Dermis blood vessel endothelial cell (primary cell): Measurements from ENCODE around the gene LPP. TPM values are rescaled to one million over a fixed set of nuclear protein-coding genes. Genes with fewer than 3 reads are reported as not detected.
"Not testable (repeated sequence)": the region's sequence is repeated elsewhere in the genome, so short reads cannot be mapped to it uniquely, and the experiment has no call there.

Experiments
- DNase-seq: peaks from one replicate; pipeline ENCODE4 v3.0.0; 2010
- total RNA-seq: library from RNA; depleted of rRNA; stranded (reverse); fragments of >200 nt; gene quantifications from 2 replicates; pipeline ENCODE4 v1.2.3, GENCODE V29; 2014

Gene LPP
- total RNA-seq, 1 donor from 2014 or later = 45.8 TPM

DNA sequence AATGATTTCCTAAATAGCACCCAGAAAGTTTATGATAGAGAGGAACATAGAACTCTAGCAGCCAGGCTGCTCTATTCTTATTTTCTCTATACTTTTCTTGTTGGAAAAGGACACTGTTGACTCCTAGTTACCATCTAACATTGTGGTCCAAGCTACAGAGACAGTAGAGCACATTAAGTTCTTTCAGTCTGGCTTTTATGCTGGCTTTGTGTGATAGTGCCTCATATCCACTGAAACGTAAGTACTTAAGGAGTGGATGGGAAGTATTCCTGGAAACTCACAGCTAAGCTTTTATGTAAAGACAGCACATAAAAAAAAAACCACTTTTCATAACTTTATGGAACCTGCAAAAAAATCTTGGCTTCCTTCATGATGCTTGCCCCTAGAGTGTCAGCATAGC is 537.7 kb downstream of the LPP start:
- no peak for DNase-seq

- no peak for DNase-seq
Measured at GRCh38 chr3:188692700-188693099, 538.7 kb downstream of the LPP start.

GRCh38 chr3:188693435-188693834 is 539.5 kb downstream of the LPP start:
- no peak for DNase-seq

DNA sequence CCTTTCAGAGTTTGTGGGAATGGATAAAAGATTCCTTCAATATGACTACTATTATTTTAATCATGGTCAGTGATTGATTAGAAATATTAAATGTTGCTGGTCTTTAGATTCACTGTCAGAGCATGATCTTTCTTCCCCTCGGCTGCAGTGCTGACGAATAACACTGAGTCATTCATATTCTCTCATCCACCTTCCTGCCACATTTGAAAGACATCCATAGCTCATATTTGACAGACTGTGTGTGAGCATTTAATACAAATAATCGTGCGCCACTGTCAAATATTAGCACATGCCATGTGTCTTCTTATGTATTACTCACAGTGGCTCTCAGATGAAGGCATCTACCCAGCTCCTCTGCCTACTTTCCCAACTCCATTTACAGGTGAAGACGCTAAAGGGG is 541.3 kb downstream of the LPP start:
- DNase-seq = peak; percentile 69

GRCh38 chr3:188697127-188697526 is 543.2 kb downstream of the LPP start:
- no peak for DNase-seq

DNA sequence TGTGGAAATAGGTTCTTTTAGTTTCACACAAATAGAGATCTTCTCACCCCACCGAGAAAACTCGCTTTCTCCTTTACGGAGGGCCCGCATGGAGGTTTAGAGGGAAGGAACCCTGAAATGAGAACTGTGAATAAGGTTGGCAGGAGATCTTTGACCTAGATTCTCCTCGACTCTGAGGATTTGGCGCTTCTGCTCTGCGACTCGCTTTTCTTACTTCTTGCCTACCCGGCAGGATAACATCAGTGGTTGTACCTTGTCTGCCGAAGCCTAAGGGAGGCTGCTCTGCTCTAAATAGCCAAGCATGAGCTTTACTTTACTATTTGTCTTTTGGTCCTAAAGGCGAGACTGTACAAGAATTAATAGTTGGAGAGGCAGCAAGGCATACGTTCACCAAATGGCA is 544.5 kb downstream of the LPP start:
- DNase-seq = no peak

GRCh38 chr3:188700501-188700900 is 546.5 kb downstream of the LPP start:
- no peak for DNase-seq

- DNase-seq = no peak
Measured at GRCh38 chr3:188700918-188701317, 547.0 kb downstream of the LPP start.

DNA sequence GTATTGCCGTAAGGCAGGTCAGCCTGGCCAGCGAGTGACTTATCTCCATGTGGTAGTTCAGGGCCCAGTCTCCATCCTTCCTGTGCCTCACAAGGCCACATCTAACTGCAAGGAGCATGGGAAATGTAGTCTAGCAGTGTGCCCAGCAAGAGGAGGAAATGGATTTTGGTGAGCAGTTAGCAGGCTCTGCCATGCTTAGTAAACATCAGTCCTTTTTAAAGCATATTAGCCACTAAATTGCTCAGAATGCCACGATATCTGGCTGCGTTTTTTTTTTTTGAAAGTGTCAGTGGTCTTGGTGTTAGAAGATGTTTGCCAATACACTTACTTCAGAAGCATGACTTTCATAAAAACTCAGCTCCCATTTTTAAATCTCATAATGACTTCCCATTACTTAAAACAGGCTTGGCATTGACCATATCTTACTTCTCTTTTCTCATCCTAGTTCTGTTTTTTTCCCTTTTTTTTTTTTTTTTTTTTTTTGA is 547.6 kb downstream of the LPP start:
- DNase-seq = no peak

GRCh38 chr3:188702028-188702427 is 548.1 kb downstream of the LPP start:
- DNase-seq = not testable (repeated sequence)

DNA sequence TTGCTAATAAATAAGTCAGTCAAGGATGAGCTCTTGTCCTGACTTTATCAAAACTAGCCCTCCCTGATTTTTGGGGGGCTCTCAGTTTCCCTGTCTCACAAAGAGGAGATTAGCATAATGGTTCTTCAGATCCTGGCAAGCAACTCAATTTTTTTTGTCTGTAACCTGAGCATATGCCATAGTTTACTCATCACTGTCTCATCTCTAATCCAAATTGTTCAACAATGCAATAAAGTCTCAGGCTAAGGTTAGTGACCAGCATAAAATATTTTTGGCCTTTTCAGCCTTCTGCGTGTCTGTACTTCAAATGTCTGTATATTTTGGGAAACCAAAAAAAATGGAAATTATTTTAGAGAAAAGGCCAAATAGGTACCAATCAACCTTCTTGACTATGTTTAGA is 552.2 kb downstream of the LPP start:
- no peak for DNase-seq

- DNase-seq = no peak
Measured at GRCh38 chr3:188706599-188706998, 552.6 kb downstream of the LPP start.

GRCh38 chr3:188707381-188708288 is 553.7 kb downstream of the LPP start:
- peak; percentile 64 for DNase-seq

DNA sequence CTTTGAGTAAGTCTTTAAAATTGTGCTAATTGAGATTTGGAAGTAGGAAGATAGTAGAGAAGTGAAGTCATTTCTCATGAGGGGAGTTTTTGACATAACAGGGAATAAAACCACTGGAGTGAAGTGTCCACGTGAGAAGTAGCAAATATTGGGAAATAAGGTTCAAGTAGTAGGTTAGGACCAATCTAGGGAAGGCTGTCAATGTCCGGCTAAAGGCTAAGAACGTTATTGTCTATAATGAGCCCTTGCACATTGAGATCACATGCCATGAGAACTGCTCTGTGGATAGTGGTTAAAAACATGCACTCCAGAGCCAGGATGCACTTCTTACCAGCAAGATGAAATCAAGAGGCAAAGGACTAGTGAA is 557.9 kb downstream of the LPP start:
- DNase-seq = no peak

GRCh38 chr3:188712248-188712924 is 558.4 kb downstream of the LPP start:
- DNase-seq = peak; percentile 45

- DNase-seq = no peak
Measured at GRCh38 chr3:188712991-188713390, 559.0 kb downstream of the LPP start.

- DNase-seq = no peak
Measured at GRCh38 chr3:188719545-188719944, 565.6 kb downstream of the LPP start.

- no peak for DNase-seq
Measured at GRCh38 chr3:188720215-188720614, 566.3 kb downstream of the LPP start.

GRCh38 chr3:188720636-188721035 is 566.7 kb downstream of the LPP start:
- no peak for DNase-seq

GRCh38 chr3:188721312-188721711 is 567.4 kb downstream of the LPP start:
- DNase-seq = no peak

DNA sequence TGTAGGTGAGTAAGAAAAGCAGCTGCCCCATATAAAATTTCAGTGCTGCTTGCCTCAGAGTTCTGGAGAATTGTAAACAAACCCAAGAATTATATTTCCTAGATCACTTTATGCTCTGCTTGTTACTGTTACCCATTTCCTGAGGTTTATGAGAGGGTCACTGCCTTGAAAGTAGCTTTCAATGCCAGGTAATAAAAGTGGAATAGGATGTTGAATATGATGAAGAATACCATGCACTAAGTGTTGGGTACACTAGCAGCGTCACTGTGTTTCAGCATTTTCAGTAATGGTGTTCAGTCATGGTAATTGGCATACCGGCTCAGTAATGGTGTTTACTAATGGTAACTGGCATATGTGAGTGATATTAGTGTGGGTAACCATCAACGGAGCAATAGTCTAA is 568.0 kb downstream of the LPP start:
- no peak for DNase-seq

GRCh38 chr3:188722963-188723362 is 569.0 kb downstream of the LPP start:
- no peak for DNase-seq

DNA sequence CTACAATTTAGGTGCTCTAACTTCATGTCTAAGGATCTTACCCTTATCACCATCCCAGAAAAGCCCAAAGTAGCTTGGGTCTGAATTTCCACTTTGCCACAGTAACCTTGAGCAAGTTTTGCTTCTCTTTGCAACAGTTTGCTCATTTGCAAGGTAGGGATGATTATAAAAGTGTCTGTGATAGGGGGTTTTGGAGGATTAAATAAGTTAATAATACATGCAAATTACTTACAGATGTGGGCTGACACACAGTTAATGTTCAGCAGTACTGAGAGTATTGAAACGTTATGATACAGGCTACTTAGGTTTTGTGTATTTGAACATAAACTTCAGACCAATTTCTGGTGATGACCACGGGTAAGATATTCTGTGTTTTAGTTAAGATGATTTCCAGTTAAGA is 573.1 kb downstream of the LPP start:
- DNase-seq = no peak

DNA sequence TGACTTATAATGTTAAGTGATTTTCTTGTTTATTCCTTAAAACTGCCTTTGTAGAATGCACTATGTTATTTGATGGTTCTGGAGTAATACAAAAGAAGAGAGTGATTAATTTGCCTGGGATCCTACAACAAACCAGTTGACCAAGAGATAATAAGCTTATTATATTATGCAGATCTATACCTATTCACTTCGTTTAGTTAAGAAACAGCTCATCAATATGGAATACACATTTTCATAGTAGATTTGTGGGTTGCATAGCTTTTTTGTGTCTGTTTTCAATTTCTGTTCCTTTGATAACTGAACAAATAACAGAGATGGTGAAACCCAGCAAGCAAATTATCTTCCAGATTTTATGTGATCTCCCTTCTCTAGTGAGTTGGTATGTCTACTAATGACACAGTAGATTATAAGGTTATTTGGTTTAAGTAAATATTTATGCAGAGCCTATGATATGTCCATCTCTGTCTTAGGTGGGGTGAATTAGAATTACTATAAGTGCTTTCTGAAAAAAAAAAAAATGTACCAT is 574.5 kb downstream of the LPP start:
- DNase-seq = no peak
